GM19395 (cell line): ENCODE measurements around the gene PUM1.

Experiments
- ATAC-seq: cut with Tn5 transposase; IDR thresholded peaks from one replicate; pipeline ENCODE4 v1.9.1; 2021; ENCODE audit warnings: mild to moderate bottlenecking, moderate library complexity; ENCODE audit not compliant: unreplicated experiment

PUM1 gene

GRCh38 chr1:30895944-30896660, 169.4 kb downstream of the PUM1 start:
- ATAC-seq: no peak

- no peak for ATAC-seq
Observed at GRCh38 chr1:30895382-30895943, 170.1 kb downstream of the PUM1 start.

- no peak for ATAC-seq
Observed at GRCh38 chr1:30894508-30894973, 171.0 kb downstream of the PUM1 start.

GRCh38 chr1:30893776-30894507, 171.6 kb downstream of the PUM1 start:
- no peak for ATAC-seq

GRCh38 chr1:30892671-30893073, 172.8 kb downstream of the PUM1 start:
- ATAC-seq: no peak

- ATAC-seq: no peak
Observed at GRCh38 chr1:30891227-30891552, 174.3 kb downstream of the PUM1 start.

GRCh38 chr1:30890502-30891226, 174.9 kb downstream of the PUM1 start:
- ATAC-seq: no peak

GRCh38 chr1:30889511-30889910, 176.0 kb downstream of the PUM1 start:
- ATAC-seq: no peak

- ATAC-seq: no peak
Observed at GRCh38 chr1:30888975-30889374, 176.5 kb downstream of the PUM1 start.

GRCh38 chr1:30888391-30888790, 177.1 kb downstream of the PUM1 start:
- no peak for ATAC-seq

GRCh38 chr1:30887485-30888315, 177.8 kb downstream of the PUM1 start:
- no peak for ATAC-seq

- ATAC-seq: no peak
Observed at GRCh38 chr1:30886710-30887428, 178.6 kb downstream of the PUM1 start.

- ATAC-seq: no peak
Observed at GRCh38 chr1:30885570-30886522, 179.7 kb downstream of the PUM1 start.

- no peak for ATAC-seq
Observed at GRCh38 chr1:30884723-30885122, 180.8 kb downstream of the PUM1 start.

GRCh38 chr1:30883389-30884172, 181.9 kb downstream of the PUM1 start:
- ATAC-seq: no peak

- no peak for ATAC-seq
Observed at GRCh38 chr1:30882678-30883388, 182.7 kb downstream of the PUM1 start.
